ENCODE results near the gene GRAMD2B. TPM values are rescaled to one million over a fixed set of nuclear protein-coding genes. Genes with fewer than 3 reads are reported as not detected.

The GRAMD2B gene
- total and polyA plus RNA-seq, 3 donors from 2014 or later = 10.8 to 35.0 (median 23.5) TPM

- H3K9me3 ChIP-seq = no peaks in the 10 kb centered on the region
- DNase-seq = no peak
- TF ChIP-seq CTCF (IDR thresholded peaks at IDR 0.05) (no peak), POLR2A (IDR thresholded peaks at IDR 0.05) (no peak)
- H3K4me3 ChIP-seq = no peak overlapping the region
- no peaks in the 10 kb centered on the region for H3K36me3 ChIP-seq (ENCODE audit: low read depth, missing control alignments)
- peak overlapping the region; percentile 56 to 81 for H3K27ac ChIP-seq
- H3K27me3 ChIP-seq = no peaks in the 10 kb centered on the region
- intact Hi-C loops (cut with DNase I; ENCODE audit: low total_unique reads) = no loop called here
- peaks cover 30% of the 10 kb centered on the region for H3K4me1 ChIP-seq
- 62 to 68% methylated on average over 8 of the region's 8 CpGs for WGBS, 2 donors
These were observed 100.8 kb downstream of the GRAMD2B start for GRCh38 chr5:126523818-126524510.

GRCh38 chr5:126525630-126526245, 102.5 kb downstream of the GRAMD2B start:
- H3K4me1 ChIP-seq = peaks cover 21% of the 10 kb centered on the region
- H3K27me3 ChIP-seq = no peaks in the 10 kb centered on the region
- intact Hi-C loops (cut with DNase I; ENCODE audit: low total_unique reads) = no loop called here
- no peak overlapping the region for H3K4me3 ChIP-seq
- peak; percentile 82 for DNase-seq
- TF ChIP-seq POLR2A (IDR thresholded peaks at IDR 0.05) (no peak), CTCF (IDR thresholded peaks at IDR 0.05) (no peak)
- no peaks in the 10 kb centered on the region for H3K9me3 ChIP-seq
- no peaks in the 10 kb centered on the region for H3K36me3 ChIP-seq (ENCODE audit: low read depth, missing control alignments)
- peak overlapping the region in 1 of 2 donors; percentile 81 for H3K27ac ChIP-seq
- 38 to 42% methylated on average over 5 of the region's 5 CpGs for WGBS, 2 donors

GRCh38 chr5:126526493-126526892, 103.3 kb downstream of the GRAMD2B start:
- no peak for DNase-seq
- H3K27me3 ChIP-seq = no peaks in the 10 kb centered on the region
- no peaks in the 10 kb centered on the region for H3K9me3 ChIP-seq
- intact Hi-C loops (cut with DNase I; ENCODE audit: low total_unique reads) = no loop called here
- H3K36me3 ChIP-seq (ENCODE audit: low read depth, missing control alignments) = no peaks in the 10 kb centered on the region
- H3K27ac ChIP-seq = peak overlapping the region in 1 of 2 donors; percentile 81
- H3K4me3 ChIP-seq = no peak overlapping the region
- peaks cover 27% of the 10 kb centered on the region for H3K4me1 ChIP-seq
- TF ChIP-seq CTCF (IDR thresholded peaks at IDR 0.05) = no peak
- no peak for TF ChIP-seq POLR2A (IDR thresholded peaks at IDR 0.05)

- 93 to 100% methylated on average over 1 of the region's 1 CpG for WGBS, 2 donors
- no peak for DNase-seq
- H3K36me3 ChIP-seq (ENCODE audit: low read depth, missing control alignments) = no peaks in the 10 kb centered on the region
- H3K27me3 ChIP-seq = no peaks in the 10 kb centered on the region
- H3K4me1 ChIP-seq = peaks cover 32% of the 10 kb centered on the region
- no peaks in the 10 kb centered on the region for H3K9me3 ChIP-seq
- TF ChIP-seq POLR2A (IDR thresholded peaks at IDR 0.05) (no peak), CTCF (IDR thresholded peaks at IDR 0.05) (no peak)
- intact Hi-C loops (cut with DNase I; ENCODE audit: low total_unique reads) = no loop called here
- H3K27ac ChIP-seq = no peak overlapping the region
- no peak overlapping the region for H3K4me3 ChIP-seq
These were observed 103.9 kb downstream of the GRAMD2B start for GRCh38 chr5:126527158-126527557.

- no peak overlapping the region for H3K4me3 ChIP-seq
- intact Hi-C loops (cut with DNase I; ENCODE audit: low total_unique reads) = no loop called here
- H3K4me1 ChIP-seq = peaks cover 36% of the 10 kb centered on the region
- no peaks in the 10 kb centered on the region for H3K27me3 ChIP-seq
- no peak for DNase-seq
- no peak overlapping the region for H3K27ac ChIP-seq
- no peak for TF ChIP-seq POLR2A (IDR thresholded peaks at IDR 0.05)
- TF ChIP-seq CTCF (IDR thresholded peaks at IDR 0.05) = no peak
- no peaks in the 10 kb centered on the region for H3K9me3 ChIP-seq
- no peaks in the 10 kb centered on the region for H3K36me3 ChIP-seq (ENCODE audit: low read depth, missing control alignments)
These were observed 104.7 kb downstream of the GRAMD2B start for GRCh38 chr5:126527892-126528291.
